Pancreas (tissue), 10 donors: ENCODE measurements around the gene SPATA16. TPM values are rescaled to one million over a fixed set of nuclear protein-coding genes. Genes with fewer than 3 reads are reported as not detected.

Source experiments
- ATAC-seq, 4 donors: fragments of 200-7000 bp; cut with Tn5 transposase; one replicate each; pipeline versions ENCODE4 v1.8.0 to v1.9.1; 2020; ENCODE audit warnings: mild to moderate bottlenecking in 4 of 4, moderate library complexity in 4 of 4
- DNase-seq, 6 donors: peaks; one replicate each; pipeline ENCODE4 v3.0.0-alpha.2; 2020
- FAIRE-seq: peaks from 2 replicates; lab custom pipeline; 2012; peaks lifted over from hg19 to GRCh38; lab: Jason Lieb, UNC
- H3K27ac ChIP-seq, 4 donors: fragments of 200-600 bp; sonication (generic); 1 replicate in 3 of 4; 2 replicates in 1 of 4; pipeline versions ENCODE4 v1.5.0 to v1.8.0; 2020
- H3K27me3 ChIP-seq, 4 donors: fragments of 200-600 bp; one replicate each; pipeline ENCODE4 v1.8.0; 2021
- H3K36me3 ChIP-seq, 3 donors: fragments of 200-600 bp; sonication (generic) in 1 of 3; one replicate each; pipeline versions ENCODE4 v1.5.0 to v1.8.0; 2020 to 2021
- H3K4me1 ChIP-seq, 3 donors: fragments of 200-600 bp; one replicate each; pipeline ENCODE4 v1.8.0; 2021
- H3K4me3 ChIP-seq, 4 donors: fragments of 200-600 bp; sonication (generic) in 2 of 4; one replicate each; pipeline versions ENCODE4 v1.5.0 to v1.8.0; 2020 to 2021
- H3K9me3 ChIP-seq, 4 donors: fragments of 200-600 bp; one replicate each; pipeline ENCODE4 v1.8.0; 2021
- CTCF ChIP-seq, 4 donors: fragments of 200-600 bp; sonication (generic) in 3 of 4; IDR thresholded peaks; one replicate each; pipeline versions ENCODE4 v1.5.0 to v1.8.0; 2021; ENCODE audit warnings: antibody characterized with exemption in 4 of 4
- WGBS, 2 donors: extraction: QIAGEN DNeasy Blood & Tissue Kit; methylation state at CpG; one replicate each; pipeline ENCODE4 v1.1.7; 2013; 5-methylcytosine and 5-hydroxymethylcytosine counted together
- intact Hi-C, 3 donors: fragments of 100-400 bp; cut with DNase I; formaldehyde crosslinking; loops; one replicate each; pipeline versions ENCODE4 v1.11.1 to v1.14.2; 2022
- polyA plus RNA-seq, 2 donors: library from polyadenylated mRNA; stranded (reverse); fragments of 200-250 nt; gene quantifications; one replicate each; pipeline ENCODE4 v1.2.3, GENCODE V29; 2013
- total RNA-seq, 6 donors: library from RNA; stranded (reverse); fragmentation: NEBNext Ultra II Directional in 4 of 6; extraction: Animal tissue kit (Norgen Biotek cat#: 25700) in 4 of 6; gene quantifications; one replicate each; pipeline versions ENCODE4 v1.2.1 to v1.2.4, GENCODE V29; 2021 to 2023
- donor health status: healthy with polysubstance abuse.
- donor health status: DM: no; HTN: no; CAD: no; lungs with moderate emphysema.
- donor health status: DM: no; HTN: no; CAD: no.
- donor health status: control.
- donor health status: control.
- donor health status: Bipolar disorder and iron deficiency.
- donor health status: DM: yes; HTN: yes; CAD: no.
- donor health status: DM: no; HTN: no; CAD: no.
- donor health status: DM: no; HTN: no; CAD: no.
- donor health status: DM: yes; HTN: yes; CAD: no.

SPATA16 gene
- total and polyA plus RNA-seq, 8 donors, result not detected

- no peaks in the 10 kb centered on the region for H3K27me3 ChIP-seq
- WGBS, 2 donors, result 61 to 71% methylated on average over 9 of the region's 9 CpGs
- no peak overlapping the region for H3K27ac ChIP-seq
- no peaks in the 10 kb centered on the region for H3K4me1 ChIP-seq
- no peak for DNase-seq
- H3K36me3 ChIP-seq, result no peaks in the 10 kb centered on the region
- no peak overlapping the region for H3K4me3 ChIP-seq
- no peak for FAIRE-seq
- no peak for TF ChIP-seq CTCF (IDR thresholded peaks at IDR 0.05)
- H3K9me3 ChIP-seq, result no peaks in the 10 kb centered on the region
- intact Hi-C loops, result no loop called here
- peak in 1 of 4 donors; percentile 20 for ATAC-seq
These were observed 236.2 kb downstream of the SPATA16 start for GRCh38 chr3:172904711-172905373.

- intact Hi-C loops, result no loop called here
- H3K4me1 ChIP-seq, result no peaks in the 10 kb centered on the region
- TF ChIP-seq CTCF (IDR thresholded peaks at IDR 0.05), result no peak
- no peak overlapping the region for H3K4me3 ChIP-seq
- no peak overlapping the region for H3K27ac ChIP-seq
- H3K36me3 ChIP-seq, result no peaks in the 10 kb centered on the region
- no peaks in the 10 kb centered on the region for H3K27me3 ChIP-seq
- ATAC-seq, result no peak
- WGBS, 2 donors, result 28 to 40% methylated on average over 3 of the region's 3 CpGs
- no peak for FAIRE-seq
- peak in 2 of 6 donors; percentile 25 to 63 for DNase-seq
- no peaks in the 10 kb centered on the region for H3K9me3 ChIP-seq
These were observed 237.3 kb downstream of the SPATA16 start for GRCh38 chr3:172903642-172904320.

- FAIRE-seq (no peak), DNase-seq (no peak), ATAC-seq (no peak)
- Histone ChIP-seq H3K27ac (no peak overlapping the region), H3K9me3 (no peaks in the 10 kb centered on the region), H3K27me3 (no peaks in the 10 kb centered on the region), H3K4me1 (no peaks in the 10 kb centered on the region), H3K36me3 (no peaks in the 10 kb centered on the region), H3K4me3 (no peak overlapping the region)
- no peak for TF ChIP-seq CTCF (IDR thresholded peaks at IDR 0.05)
- 36 to 51% methylated on average over 2 of the region's 2 CpGs for WGBS, 2 donors
- intact Hi-C loops, result no loop called here
These were observed 248.9 kb downstream of the SPATA16 start for GRCh38 chr3:172892158-172892557.

- WGBS, 2 donors, result 54 to 55% methylated on average over 2 of the region's 2 CpGs
- no peak for FAIRE-seq
These were observed 255.3 kb downstream of the SPATA16 start for GRCh38 chr3:172885704-172886103.

More at GRCh38 chr3:172885704-172886103, 255.3 kb downstream of the SPATA16 start:
- Histone ChIP-seq H3K27ac (no peak overlapping the region), H3K36me3 (no peaks in the 10 kb centered on the region), H3K4me3 (no peak overlapping the region), H3K4me1 (no peaks in the 10 kb centered on the region), H3K27me3 (no peaks in the 10 kb centered on the region), H3K9me3 (no peaks in the 10 kb centered on the region)
- ATAC-seq (no peak), DNase-seq (no peak)
- intact Hi-C loops, result no loop called here
- TF ChIP-seq CTCF (IDR thresholded peaks at IDR 0.05), result no peak
